ENCODE data around the gene ADSS1.

The ADSS1 gene

DNA sequence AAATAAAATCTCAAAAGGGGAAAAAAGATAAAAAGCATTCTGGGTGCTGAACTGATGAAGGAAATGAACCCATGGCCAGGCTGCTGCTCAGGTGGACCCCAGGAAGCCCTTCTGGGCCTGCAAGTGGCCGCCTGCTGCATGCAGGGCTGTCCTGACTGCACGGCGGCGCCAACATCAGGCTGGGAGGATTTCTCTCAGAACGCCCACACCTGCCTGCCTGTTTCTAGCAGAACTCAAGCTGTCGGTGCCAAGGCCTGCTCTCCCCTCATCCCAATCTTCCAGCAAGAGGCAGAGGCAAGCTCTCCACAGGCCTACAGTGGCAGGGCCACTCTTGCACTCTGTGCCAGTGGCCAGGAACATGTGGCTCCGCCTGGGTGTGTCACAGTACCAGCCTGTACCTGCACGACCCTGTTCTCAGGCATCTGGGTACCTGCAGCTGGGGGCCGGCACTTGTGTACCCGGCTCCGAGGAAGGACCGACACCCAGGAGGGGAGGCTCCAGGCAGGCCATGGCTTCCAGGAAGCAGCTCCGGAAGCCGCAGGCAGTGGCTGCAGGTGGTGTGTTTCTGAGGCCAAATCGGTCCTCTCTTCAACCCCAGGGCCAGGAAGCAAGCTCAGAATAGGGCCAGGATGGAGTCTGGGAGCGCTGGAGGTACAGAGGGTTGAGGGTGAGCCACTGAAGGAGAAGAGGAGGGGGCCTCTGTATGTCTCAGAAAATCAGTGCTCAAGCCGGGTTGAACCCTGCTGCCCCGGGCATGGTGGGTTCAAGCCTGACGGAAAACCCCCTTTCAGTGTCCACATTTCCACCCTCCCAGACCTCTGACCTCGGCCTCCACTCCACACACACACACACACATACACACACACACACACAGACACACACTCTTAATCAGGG is 37.2 kb upstream of the ADSS1 start:
- peak overlapping the region; percentile 88 for H3K27ac ChIP-seq
- no peak for DNase-seq (ENCODE audit: low read depth, low spot score)

DNA sequence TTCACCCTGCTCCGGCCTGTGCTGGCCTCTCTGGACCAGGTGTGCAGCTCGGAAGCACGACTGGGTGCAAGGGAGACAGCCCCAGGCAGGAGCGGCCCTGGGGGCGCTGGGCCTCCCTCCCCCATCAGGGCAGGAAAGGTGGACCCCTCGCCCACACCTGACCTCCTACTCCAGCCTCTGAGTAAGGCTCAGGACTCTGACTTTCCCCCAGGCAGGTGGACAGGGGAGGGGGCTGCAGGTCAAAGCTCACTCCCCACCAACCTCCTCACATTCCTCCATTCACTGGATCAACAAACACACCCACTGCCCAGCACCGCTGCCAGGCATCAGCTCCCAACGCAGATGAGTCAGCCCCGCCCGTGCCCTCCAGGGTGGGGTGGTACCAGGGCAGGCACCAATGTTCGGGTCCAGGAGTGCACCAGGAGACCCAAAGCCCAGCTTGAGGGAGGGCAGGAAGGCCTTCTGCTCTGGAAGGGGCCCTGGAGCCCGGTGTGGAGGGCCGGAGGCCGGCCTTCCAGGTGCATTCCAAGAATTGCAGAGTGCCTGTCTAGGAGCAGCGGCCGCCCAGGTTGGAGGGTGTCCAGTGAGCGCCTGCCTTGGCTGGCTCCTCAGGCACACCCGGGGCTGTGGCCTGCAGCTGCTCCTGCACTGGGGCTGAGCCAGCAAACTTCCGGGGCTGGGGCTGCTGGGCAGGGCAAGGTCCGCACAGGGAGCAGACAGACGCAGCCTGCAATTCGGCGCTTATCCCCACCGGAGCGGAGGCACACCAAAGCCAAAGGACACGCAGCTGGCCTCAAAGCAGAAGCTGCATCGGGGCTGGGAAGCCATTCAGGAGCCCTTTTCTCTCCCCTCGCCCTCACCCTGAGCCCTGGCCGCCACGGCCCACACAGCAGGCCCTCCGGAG is 36.2 kb upstream of the ADSS1 start:
- DNase-seq (ENCODE audit: low read depth, low spot score) = peak; percentile 37
- H3K27ac ChIP-seq = peak overlapping the region; percentile 88

DNA sequence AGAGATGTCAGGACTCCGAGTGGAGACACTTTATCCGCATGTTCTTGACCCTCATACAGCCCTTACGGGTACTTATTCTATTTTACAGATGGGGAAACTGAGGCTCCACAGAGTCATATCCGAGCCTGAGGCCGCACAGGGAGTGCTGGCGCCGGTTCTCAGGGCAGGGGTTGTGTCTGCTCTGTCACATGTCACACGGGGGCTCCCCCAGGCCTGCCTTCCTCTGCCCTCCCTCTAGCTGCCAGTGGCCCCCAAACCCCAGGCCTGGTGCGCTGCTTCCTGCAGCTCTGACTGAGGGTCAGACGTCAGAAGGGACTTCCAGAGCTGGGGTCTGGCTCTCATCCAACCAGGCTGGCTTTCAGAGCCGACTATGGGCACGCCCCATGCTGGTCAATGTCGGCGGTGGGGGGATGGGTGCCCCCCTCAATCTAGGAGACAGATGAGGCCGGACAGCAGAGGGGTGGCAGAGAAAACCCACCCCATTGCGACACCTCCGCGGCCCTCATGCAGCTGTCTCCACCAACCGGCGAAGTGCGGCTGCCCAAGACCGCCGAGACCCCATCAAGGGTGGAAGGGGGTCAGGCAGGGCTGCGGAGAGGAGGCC is 35.4 kb upstream of the ADSS1 start:
- peak overlapping the region; percentile 88 for H3K27ac ChIP-seq
- no peak for DNase-seq (ENCODE audit: low read depth, low spot score)

- peak within 1 kb of the TSS; percentile 88 for H3K27ac ChIP-seq
- no peak for DNase-seq (ENCODE audit: low read depth, low spot score)
Measured at GRCh38 chr14:104689109-104689880, 34.7 kb upstream of the ADSS1 start, which contains the start of gene INF2. Gene INF2 (plus strand): TSS chr14:104689618. CDS start chr14:104701366, 11,748 bp downstream.

DNA sequence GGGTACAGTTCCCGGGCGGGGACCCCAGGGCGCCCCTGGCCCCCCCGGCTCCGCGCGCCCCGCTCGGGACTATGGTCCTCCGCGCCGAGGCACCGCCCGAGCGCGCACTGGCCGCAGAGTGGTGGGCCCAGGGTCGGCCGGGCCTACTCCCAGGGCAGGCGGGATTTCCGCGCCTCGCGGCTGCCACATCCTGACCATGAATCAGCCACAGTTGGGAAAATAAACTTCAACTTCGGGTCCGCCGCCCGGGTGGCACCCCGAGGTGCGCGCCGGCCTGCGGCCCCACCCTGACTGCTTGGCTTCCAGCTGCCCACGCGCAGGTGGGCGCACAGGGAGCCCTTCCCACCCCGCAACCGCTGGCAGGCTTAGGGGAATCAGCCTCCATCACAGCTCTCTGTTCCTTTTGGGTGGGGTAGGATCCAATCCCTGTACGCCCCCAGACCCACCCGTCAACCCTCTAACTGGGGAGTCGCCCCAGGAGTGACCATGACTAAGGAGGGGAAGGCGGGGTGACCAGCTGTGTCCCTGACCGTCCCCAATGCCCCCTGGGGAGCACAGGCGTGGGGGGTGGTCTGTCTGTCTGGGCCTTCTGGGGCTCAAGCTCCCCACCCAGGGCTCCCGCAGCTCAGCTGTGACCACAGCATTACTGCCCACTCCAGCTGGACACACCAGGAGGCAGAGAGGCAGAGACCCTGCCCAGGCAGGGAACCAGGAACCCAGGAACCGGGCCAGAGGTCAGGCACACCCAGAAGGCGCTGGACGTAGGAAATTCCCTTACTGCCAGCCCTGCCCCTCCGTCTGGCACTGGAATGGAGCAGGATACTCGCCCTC is 33.9 kb upstream of the ADSS1 start:
- no peak for DNase-seq (ENCODE audit: low read depth, low spot score)
- peak overlapping the region; percentile 88 for H3K27ac ChIP-seq

GRCh38 chr14:104690861-104691455 is 33.1 kb upstream of the ADSS1 start:
- peak overlapping the region; percentile 88 for H3K27ac ChIP-seq
- DNase-seq (ENCODE audit: low read depth, low spot score) = no peak

GRCh38 chr14:104691546-104692260 is 32.3 kb upstream of the ADSS1 start:
- DNase-seq (ENCODE audit: low read depth, low spot score) = no peak

GRCh38 chr14:104692261-104692938 is 31.6 kb upstream of the ADSS1 start:
- no peak overlapping the region for H3K27ac ChIP-seq
- no peak for DNase-seq (ENCODE audit: low read depth, low spot score)

More at GRCh38 chr14:104691546-104692260, 32.3 kb upstream of the ADSS1 start:
- H3K27ac ChIP-seq = no peak overlapping the region

GRCh38 chr14:104692939-104693315 is 31.1 kb upstream of the ADSS1 start:
- no peak overlapping the region for H3K27ac ChIP-seq
- no peak for DNase-seq (ENCODE audit: low read depth, low spot score)

GRCh38 chr14:104693482-104694431 is 30.3 kb upstream of the ADSS1 start:
- no peak overlapping the region for H3K27ac ChIP-seq
- DNase-seq (ENCODE audit: low read depth, low spot score) = no peak

GRCh38 chr14:104694475-104694950 is 29.5 kb upstream of the ADSS1 start:
- no peak for DNase-seq (ENCODE audit: low read depth, low spot score)
- H3K27ac ChIP-seq = no peak overlapping the region

DNA sequence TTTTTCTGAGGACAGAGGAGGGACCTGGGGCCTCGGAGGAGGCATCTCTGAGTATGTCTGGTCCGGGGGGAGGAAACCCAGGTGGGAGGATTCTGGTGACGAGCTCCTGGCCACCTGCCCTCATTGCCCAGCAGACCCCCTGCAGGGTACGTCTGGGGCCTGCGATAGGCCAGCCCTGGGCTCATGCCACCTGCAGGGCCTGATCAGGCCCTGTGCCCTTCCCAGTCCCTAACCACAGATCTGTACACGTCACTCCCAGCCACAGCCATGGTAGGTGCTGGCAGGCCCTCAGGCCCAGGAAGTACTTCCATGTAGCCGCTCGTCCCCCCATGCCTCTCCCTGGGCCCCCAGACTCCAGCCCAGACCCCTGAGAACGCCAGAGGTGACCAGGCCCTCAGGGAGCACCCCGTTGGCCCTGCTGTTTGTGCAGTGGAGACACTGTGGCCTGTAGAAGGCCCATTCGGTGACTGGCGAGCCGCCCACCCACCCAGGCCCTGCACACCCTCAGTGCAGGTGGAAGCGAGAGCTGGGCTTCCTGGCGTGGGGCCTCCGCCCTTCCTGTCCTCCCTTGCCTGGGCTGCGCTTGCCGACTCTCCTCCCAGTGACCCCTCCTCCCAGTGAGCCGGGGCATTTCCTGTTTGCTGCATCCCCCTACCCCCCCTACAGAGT is 28.9 kb upstream of the ADSS1 start:
- no peak for DNase-seq (ENCODE audit: low read depth, low spot score)

DNA sequence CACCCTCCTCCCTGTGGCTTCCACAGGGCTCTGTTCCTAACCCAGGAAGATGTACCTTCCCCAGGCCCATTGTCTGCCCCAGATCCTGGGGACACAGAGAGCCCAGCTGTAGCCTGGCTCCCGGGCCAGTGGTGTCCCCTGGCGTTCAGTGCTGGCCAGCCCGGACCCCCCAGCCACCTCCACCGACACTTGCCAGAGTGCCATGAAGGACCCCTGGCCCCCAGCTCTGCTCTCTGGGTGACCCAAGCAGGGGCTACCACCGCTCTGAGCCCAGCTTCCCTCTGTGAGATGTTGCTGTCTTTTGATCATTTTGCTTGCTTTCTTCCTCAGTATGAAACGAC is 28.4 kb upstream of the ADSS1 start:
- H3K27ac ChIP-seq = no peak overlapping the region
- no peak for DNase-seq (ENCODE audit: low read depth, low spot score)

More for the DNA sequence above, 28.9 kb upstream of the ADSS1 start:
- H3K27ac ChIP-seq = no peak overlapping the region

- H3K27ac ChIP-seq = no peak overlapping the region
- no peak for DNase-seq (ENCODE audit: low read depth, low spot score)
Measured at GRCh38 chr14:104696671-104697316, 27.2 kb upstream of the ADSS1 start.

- H3K27ac ChIP-seq = no peak overlapping the region
- DNase-seq (ENCODE audit: low read depth, low spot score) = no peak
Measured at GRCh38 chr14:104697317-104697703, 26.7 kb upstream of the ADSS1 start.

All from epithelial cell of prostate (primary cell).